ENCODE measurements around the gene PTGES2.
A peak's percentile ranks its signal among the peaks of the same experiment; 100 is the strongest.

The PTGES2 gene

DNA sequence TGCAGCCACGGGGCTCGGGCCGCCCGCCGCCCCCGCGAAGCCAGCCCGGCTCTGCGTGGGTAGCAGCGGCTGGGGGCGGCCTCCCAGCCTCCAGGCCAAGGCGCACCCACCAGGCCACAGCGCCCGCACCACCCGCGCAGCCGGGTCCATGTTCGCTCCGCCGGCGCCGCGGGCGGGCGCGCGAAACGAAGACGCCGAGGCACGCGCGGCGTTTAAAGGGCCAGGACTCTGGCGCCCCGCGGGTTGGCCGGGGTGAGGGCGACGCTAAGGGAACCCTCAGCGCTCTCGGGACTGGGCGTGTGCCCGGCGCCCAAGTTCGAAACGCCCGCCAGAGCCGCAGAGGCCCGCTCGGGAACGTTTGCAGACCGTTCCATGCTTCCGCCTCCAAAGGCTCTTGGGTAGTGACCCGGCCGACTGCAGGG lies at the start of gene PTGES2:
Gene PTGES2, minus strand, starts transcription at position 162 of the 422 bp plus-strand sequence. Its CDS starts 12 bp downstream, at position 150.
- peak; percentile 53 to 59 for DNase-seq (ENCODE audit: low read depth in 2 of 2, low spot score in 1 of 2)

DNA sequence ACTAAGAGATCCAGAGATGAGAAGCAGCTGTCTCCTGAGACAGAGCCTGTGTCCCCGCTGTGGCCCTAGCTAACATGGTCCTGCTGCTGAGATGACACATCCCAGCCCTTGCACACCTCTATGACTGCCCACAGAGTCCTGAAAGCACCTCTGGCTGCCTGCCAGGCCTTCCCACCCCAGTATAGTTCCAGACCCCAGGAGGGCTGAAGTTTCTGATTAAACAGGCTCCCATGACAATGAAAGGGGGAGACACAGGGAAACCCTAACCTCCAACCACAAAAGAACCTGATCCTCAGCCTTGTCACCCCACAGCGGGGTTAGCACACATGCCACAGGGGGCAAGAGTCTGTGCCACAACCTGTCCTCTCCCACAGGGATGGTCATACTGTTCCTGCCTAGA lies 48.2 kb upstream of the PTGES2 start:
- no peak for DNase-seq (ENCODE audit: low read depth in 2 of 2, low spot score in 1 of 2)

DNA sequence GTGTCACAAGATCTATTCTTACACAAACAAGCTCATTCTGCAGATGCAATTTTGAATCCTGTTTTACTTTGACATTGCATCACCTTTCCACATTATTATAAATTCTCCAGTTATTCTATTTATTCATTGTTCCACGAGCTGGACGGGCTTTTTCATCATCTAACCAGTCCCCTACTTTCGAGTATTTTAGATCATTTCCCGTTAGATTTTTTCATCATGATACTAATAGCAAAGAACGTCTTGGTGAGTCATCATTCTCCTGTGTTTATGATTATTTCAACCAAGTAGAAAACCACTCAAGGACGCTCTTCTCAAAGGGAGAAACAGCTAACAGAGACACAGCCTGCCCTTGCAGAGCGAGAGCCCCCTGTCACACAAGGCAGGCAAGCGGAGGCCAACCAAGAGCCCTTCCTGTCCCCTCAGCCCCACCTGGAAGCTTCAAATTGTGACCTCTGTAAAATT lies 47.6 kb upstream of the PTGES2 start:
- DNase-seq (ENCODE audit: low read depth in 2 of 2, low spot score in 1 of 2), result no peak

- no peak for DNase-seq (ENCODE audit: low read depth in 2 of 2, low spot score in 1 of 2)
Measured at GRCh38 chr9:128174062-128174461, 46.5 kb upstream of the PTGES2 start.

GRCh38 chr9:128169925-128170324 lies 42.4 kb upstream of the PTGES2 start:
- DNase-seq (ENCODE audit: low read depth in 2 of 2, low spot score in 1 of 2), result no peak

- no peak for DNase-seq (ENCODE audit: low read depth in 2 of 2, low spot score in 1 of 2)
Measured at GRCh38 chr9:128169492-128169891, 42.0 kb upstream of the PTGES2 start.

DNA sequence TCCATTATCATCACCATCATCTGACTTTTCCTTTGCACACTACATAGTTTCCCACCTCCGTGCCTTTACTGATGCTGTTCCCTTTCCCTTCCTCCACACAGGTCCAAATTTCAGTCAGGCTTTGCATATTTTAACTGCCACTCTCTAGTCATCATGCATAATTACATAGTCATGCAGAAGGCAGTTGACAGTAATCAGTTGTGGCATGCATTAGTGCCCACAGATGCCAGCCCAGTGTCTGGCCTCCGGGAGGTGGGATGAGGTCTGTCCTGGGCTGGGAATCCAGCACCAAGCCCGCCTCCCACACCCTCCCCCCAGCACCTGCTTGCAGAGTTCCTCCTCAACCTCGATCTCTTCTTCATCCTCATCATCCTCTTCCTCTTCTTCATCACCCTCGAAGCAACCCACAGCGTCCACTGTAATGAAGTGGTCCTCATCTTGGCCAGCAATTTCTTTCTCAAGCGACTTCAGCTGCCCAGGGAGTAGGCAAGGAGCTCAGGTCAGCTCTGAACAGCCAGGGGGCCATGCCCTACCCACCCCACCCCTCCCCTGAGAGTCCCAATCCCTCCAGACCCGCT lies 41.3 kb upstream of the PTGES2 start:
- no peak for DNase-seq (ENCODE audit: low read depth in 2 of 2, low spot score in 1 of 2)

- DNase-seq (ENCODE audit: low read depth in 2 of 2, low spot score in 1 of 2), result no peak
Measured at GRCh38 chr9:128167209-128167608, 39.7 kb upstream of the PTGES2 start.

GRCh38 chr9:128166169-128166568 lies 38.6 kb upstream of the PTGES2 start:
- no peak for DNase-seq (ENCODE audit: low read depth in 2 of 2, low spot score in 1 of 2)

DNA sequence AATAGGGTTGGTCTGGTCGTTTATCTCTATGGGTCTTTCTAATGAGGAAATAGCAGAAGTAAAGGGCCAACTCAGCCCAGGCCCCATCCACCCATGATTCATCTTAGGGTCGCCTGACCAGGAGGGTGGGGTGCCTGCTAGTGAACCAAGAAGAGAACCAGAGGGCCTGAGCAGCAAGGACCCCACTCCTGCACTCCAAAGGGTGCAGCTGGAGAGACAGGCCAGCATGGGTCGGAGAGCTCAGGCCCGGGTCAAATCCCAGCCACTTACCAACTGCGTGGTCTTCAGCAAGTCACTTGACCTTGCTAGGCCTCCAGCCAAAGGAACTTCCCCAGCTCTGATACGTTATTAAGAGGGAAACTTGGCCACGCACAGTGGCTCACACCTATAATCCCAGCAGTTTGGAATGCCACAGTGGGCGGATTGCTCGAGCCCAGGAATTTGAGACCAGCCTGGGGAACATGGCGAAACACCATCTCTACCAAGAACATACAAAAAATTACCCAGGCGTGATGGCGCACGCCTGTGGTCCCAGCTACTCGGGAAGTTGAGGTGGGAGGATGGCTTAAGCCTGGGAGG lies 36.9 kb upstream of the PTGES2 start:
- no peak for DNase-seq (ENCODE audit: low read depth in 2 of 2, low spot score in 1 of 2)

DNA sequence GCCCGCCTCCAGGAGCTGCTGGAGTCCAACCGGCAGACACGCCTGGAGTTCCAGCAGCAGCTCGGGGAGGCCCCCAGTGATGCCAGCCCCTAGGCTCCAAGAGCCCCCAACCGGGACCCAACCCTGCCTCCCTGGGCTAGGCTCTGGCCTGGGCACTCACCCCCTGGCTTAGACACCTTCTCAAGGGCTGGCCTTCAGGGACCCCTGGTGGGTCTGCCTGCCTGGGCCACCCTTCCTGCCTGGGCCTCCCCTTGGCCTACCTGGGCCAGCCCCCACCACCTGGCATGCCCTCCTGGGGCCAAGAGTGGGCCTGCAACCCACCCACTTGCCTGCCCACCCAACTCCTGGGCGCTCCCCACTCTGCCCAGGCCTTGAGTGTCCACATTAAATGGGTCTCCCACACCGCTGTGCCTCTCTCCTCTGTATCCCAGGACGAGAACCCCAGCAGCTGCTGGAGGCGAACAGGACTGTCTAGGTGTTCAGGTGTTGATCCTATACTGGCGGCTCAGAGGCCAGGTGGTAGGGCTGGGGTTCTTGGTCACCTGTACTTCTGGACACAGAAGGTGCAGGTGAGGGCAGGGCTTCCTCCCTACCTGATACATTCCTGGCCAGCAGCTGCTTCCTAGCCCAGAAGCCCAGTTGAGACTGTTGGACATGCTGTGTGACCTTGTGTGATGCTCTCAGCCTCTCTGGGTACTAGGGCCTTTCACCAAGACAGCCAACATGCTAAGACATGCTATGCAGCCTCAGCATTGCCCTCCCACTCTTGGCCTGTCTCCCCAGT lies 36.2 kb upstream of the PTGES2 start:
- DNase-seq (ENCODE audit: low read depth in 2 of 2, low spot score in 1 of 2), result no peak

DNA sequence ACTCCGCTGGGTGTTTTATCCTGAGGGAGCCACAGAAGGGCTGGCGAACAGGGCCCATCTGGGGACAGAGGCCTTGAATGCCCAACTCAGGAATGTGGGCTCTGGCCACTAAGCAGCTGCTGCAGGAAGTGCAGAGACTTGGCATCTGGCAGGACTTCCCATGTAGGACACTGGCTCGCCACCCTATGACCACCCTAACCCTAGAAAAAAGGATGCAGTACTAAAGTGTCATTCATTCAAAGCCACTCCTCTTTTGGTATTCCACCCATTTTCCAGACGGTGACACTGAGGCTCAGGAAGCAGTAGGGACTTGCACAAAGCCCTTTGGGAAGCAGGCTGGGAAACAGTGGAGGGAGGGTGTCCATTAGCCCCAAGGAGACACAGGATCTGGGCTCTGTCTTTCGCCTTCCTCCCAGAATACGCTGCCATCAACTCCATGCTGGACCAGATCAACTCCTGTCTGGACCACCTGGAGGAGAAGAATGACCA lies 35.5 kb upstream of the PTGES2 start:
- DNase-seq (ENCODE audit: low read depth in 2 of 2, low spot score in 1 of 2), result no peak

GRCh38 chr9:128162215-128163026 lies 34.9 kb upstream of the PTGES2 start:
- no peak for DNase-seq (ENCODE audit: low read depth in 2 of 2, low spot score in 1 of 2)

- DNase-seq (ENCODE audit: low read depth in 2 of 2, low spot score in 1 of 2), result no peak
Measured at GRCh38 chr9:128161215-128161902, 33.8 kb upstream of the PTGES2 start.

- peak in 1 of 2 donors; percentile 10 for DNase-seq (ENCODE audit: low read depth in 2 of 2, low spot score in 1 of 2)
Measured at GRCh38 chr9:128160603-128160987, 33.1 kb upstream of the PTGES2 start.

- DNase-seq (ENCODE audit: low read depth in 2 of 2, low spot score in 1 of 2), result peak; percentile 85 to 87
Measured at GRCh38 chr9:128159784-128160602, 32.5 kb upstream of the PTGES2 start, which contains the start of gene BBLN. Gene BBLN (plus strand): TSS chr9:128160265. CDS start chr9:128160408, 143 bp downstream.

GRCh38 chr9:128159522-128159783 lies 31.9 kb upstream of the PTGES2 start:
- no peak for DNase-seq (ENCODE audit: low read depth in 2 of 2, low spot score in 1 of 2)

DNA sequence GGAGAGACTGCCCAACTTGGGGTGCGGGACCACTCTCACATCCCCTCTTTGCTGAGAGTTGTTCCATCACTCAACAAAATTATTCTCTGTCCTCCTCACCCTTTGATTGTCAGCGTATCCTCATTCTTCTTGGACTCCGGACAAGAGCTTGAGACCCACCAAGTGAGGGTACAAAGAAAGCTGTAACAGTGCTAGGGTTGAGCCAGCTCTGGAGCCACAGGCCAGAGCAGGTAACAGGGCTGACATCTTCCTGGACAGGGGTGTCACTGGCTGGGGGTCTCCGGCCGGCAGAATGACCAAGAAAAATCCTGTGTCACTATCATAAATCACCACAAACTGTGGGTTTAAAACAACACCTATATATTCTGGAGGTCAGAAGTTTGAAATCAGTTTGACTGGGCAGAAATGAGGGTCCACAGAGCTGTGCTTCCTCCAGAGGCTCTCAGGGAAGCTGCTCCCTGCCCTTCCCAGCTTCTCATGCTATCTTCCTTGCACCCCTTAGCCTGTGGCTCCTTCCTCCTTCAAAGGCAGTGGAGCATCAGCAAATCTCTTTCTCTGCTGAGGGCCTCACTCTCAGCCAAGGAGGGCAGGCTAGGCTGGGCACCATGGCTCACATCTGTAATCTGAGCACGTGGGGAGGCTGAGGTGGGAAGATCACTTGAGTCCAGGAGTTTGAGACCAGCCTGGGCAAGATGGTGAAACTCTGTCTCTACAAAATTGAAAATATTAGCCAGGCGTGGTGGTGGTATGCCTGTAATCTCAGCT lies 28.4 kb upstream of the PTGES2 start:
- DNase-seq (ENCODE audit: low read depth in 2 of 2, low spot score in 1 of 2), result no peak
